Lower leg skin (tissue), 3 donors: ENCODE measurements around the gene CTSF.

Source experiments
- CTCF ChIP-seq, 3 donors: fragments of 450-650 bp; IDR thresholded peaks; one replicate each; pipeline ENCODE4 v1.5.1; 2016; ENCODE audit warnings: antibody characterized with exemption in 3 of 3, mild to moderate bottlenecking in 3 of 3, moderate library complexity in 2 of 3
- POLR2A ChIP-seq, 2 donors: fragments of 450-650 bp; IDR thresholded peaks; one replicate each; pipeline ENCODE4 v1.6.1; 2016 to 2017; ENCODE audit warnings: antibody characterized with exemption in 2 of 2, mild to moderate bottlenecking in 1 of 2, moderate library complexity in 1 of 2

- TF ChIP-seq CTCF (IDR thresholded peaks at IDR 0.05) = no peak
- no peak for TF ChIP-seq POLR2A (IDR thresholded peaks at IDR 0.05)
Observed at GRCh38 chr11:66603072-66603471, 34.7 kb upstream of the CTSF start.
